ENCODE measurements around the gene BOD1. TPM values are rescaled to one million over a fixed set of nuclear protein-coding genes. Genes with fewer than 3 reads are reported as not detected.

The BOD1 gene
- total and polyA plus RNA-seq, 9 of the 15 experiments (the other 6 are each of a cell fraction or from before 2014, with no cell fraction given), result 10.1 to 31.6 (median 22.6) TPM

DNA sequence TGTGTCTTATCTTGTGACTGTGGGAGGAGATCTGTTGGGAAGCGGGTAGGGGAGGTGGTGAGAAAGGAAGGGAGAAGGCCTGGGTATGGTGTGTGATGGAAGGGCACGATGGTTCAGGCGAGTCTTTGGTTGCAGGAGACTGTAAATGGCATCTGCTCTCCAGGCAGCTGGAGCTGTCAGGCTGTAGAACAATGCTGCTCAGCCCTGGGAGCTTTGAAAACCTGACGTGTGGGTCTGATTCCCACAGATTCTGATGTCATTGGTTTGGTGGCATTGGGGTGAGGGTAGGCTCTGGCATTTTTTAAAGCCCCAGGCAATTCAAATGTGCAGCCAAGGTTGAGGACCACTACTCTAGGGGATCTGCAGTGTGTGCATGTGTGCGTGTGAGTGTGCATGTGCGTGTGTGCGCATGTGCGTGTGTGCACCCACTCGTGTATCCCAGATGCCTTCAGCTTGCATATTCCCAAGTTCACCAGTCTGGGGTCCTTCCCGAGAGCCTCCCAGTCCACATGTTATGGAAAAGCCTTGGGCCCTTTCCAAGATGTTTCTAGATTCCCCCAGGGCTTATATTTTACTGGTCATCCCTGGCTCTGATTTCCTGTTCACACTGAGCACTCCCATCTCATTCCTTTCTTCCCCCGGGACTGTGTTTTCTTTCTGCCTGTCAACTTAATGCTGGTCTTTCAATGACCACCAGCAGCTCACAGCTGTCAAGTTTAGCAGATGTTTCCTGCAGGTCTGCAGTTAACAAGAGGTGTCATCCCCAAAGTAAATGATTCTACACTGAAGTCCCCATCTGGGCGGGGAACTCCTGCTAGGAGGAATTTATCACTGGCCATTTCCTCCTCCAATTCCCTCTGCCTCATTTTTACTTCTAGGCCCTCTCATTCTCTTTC, 34.0 kb downstream of the BOD1 start:
- DNase-seq (ENCODE audit: extremely low read depth in 1 of 4, low spot score in 3 of 4) (no peak), ATAC-seq (no peak), FAIRE-seq (no peak)
- Histone ChIP-seq H2AFZ (ENCODE audit: low read depth, low read length) (no peak overlapping the region), H3K4me2 (ENCODE audit: insufficient read depth, low read length) (no peak overlapping the region), H3K4me3 (no peak overlapping the region), H3K9me3 (replicated peaks; ENCODE audit: control insufficient read depth, insufficient read depth, low read depth, low read length) (no peaks in the 10 kb centered on the region), H4K20me1 (replicated peaks; ENCODE audit: control insufficient read depth, insufficient read depth, low read length) (no peaks in the 10 kb centered on the region), H3K9me1 (ENCODE audit: control insufficient read depth, insufficient read depth, low read length) (no peaks in the 10 kb centered on the region), H3K36me3 (ENCODE audit: control insufficient read depth, insufficient read depth, low read length) (no peaks in the 10 kb centered on the region), H3K27ac (ENCODE audit: extremely low read depth, low read depth, low read length) (no peak overlapping the region), H3K4me1 (replicated peaks in 1 of 2; ENCODE audit: control insufficient read depth in 2 of 2, insufficient read depth in 2 of 2, low read length in 2 of 2) (no peaks in the 10 kb centered on the region), H3K27me3 (ENCODE audit: control insufficient read depth in 2 of 2, insufficient read depth in 2 of 2, low read length in 2 of 2) (peaks cover 0 to 7% of the 10 kb centered on the region in 2 experiments; a peak in 1 of 5 replicates), H3K9ac (ENCODE audit: insufficient read depth in 1 of 2, low read depth in 2 of 2, low read length in 2 of 2) (no peak overlapping the region), H3K79me2 (ENCODE audit: control insufficient read depth, insufficient read depth, low read length) (no peaks in the 10 kb centered on the region)
- ChIA-PET CTCF (ENCODE audit: low intra/inter-chr PET ratio) (interaction anchor here (1.2 kb wide), 1 partner anchor 391 kb away, joined by 5 read pairs; no protein-coding TSS in a partner anchor), POLR2A (interaction anchor here (0.6 to 1.1 kb wide), 5 partner anchors 10 to 1123 kb away, joined by 3 to 4 read pairs (median 3); no protein-coding TSS in a partner anchor)
- in situ Hi-C loops (cut with MboI) (no loop called here), intact Hi-C loops (cut with micrococcal nuclease) (no loop called here)
- TF ChIP-seq DMBX1 (CRISPR knock-in tag; IDR thresholded peaks at IDR 0.05; ENCODE audit: borderline replicate concordance) (no peak), ZNF707 (CRISPR knock-in tag; conservative IDR thresholded peaks at IDR 0.05) (no peak), KAT7 (CRISPR knock-in tag; IDR thresholded peaks at IDR 0.05; ENCODE audit: borderline replicate concordance) (no peak), ARNT (IDR thresholded peaks at IDR 0.05) (no peak), POU5F1 (IDR thresholded peaks at IDR 0.05; ENCODE audit: borderline replicate concordance, low read depth, low read length, partially characterized antibody) (no peak), HDAC8 (tag; IDR thresholded peaks at IDR 0.05) (no peak)
- TF ChIP-seq, protein P1, sequence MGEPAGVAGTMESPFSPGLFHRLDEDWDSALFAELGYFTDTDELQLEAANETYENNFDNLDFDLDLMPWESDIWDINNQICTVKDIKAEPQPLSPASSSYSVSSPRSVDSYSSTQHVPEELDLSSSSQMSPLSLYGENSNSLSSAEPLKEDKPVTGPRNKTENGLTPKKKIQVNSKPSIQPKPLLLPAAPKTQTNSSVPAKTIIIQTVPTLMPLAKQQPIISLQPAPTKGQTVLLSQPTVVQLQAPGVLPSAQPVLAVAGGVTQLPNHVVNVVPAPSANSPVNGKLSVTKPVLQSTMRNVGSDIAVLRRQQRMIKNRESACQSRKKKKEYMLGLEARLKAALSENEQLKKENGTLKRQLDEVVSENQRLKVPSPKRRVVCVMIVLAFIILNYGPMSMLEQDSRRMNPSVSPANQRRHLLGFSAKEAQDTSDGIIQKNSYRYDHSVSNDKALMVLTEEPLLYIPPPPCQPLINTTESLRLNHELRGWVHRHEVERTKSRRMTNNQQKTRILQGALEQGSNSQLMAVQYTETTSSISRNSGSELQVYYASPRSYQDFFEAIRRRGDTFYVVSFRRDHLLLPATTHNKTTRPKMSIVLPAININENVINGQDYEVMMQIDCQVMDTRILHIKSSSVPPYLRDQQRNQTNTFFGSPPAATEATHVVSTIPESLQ (CRISPR knock-in tag; IDR thresholded peaks at IDR 0.05), result no peak
- TF ChIP-seq, protein P2, sequence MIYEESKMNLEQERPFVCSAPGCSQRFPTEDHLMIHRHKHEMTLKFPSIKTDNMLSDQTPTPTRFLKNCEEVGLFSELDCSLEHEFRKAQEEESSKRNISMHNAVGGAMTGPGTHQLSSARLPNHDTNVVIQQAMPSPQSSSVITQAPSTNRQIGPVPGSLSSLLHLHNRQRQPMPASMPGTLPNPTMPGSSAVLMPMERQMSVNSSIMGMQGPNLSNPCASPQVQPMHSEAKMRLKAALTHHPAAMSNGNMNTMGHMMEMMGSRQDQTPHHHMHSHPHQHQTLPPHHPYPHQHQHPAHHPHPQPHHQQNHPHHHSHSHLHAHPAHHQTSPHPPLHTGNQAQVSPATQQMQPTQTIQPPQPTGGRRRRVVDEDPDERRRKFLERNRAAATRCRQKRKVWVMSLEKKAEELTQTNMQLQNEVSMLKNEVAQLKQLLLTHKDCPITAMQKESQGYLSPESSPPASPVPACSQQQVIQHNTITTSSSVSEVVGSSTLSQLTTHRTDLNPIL (CRISPR knock-in tag; IDR thresholded peaks at IDR 0.05), result no peak
- TF ChIP-seq, protein P3, sequence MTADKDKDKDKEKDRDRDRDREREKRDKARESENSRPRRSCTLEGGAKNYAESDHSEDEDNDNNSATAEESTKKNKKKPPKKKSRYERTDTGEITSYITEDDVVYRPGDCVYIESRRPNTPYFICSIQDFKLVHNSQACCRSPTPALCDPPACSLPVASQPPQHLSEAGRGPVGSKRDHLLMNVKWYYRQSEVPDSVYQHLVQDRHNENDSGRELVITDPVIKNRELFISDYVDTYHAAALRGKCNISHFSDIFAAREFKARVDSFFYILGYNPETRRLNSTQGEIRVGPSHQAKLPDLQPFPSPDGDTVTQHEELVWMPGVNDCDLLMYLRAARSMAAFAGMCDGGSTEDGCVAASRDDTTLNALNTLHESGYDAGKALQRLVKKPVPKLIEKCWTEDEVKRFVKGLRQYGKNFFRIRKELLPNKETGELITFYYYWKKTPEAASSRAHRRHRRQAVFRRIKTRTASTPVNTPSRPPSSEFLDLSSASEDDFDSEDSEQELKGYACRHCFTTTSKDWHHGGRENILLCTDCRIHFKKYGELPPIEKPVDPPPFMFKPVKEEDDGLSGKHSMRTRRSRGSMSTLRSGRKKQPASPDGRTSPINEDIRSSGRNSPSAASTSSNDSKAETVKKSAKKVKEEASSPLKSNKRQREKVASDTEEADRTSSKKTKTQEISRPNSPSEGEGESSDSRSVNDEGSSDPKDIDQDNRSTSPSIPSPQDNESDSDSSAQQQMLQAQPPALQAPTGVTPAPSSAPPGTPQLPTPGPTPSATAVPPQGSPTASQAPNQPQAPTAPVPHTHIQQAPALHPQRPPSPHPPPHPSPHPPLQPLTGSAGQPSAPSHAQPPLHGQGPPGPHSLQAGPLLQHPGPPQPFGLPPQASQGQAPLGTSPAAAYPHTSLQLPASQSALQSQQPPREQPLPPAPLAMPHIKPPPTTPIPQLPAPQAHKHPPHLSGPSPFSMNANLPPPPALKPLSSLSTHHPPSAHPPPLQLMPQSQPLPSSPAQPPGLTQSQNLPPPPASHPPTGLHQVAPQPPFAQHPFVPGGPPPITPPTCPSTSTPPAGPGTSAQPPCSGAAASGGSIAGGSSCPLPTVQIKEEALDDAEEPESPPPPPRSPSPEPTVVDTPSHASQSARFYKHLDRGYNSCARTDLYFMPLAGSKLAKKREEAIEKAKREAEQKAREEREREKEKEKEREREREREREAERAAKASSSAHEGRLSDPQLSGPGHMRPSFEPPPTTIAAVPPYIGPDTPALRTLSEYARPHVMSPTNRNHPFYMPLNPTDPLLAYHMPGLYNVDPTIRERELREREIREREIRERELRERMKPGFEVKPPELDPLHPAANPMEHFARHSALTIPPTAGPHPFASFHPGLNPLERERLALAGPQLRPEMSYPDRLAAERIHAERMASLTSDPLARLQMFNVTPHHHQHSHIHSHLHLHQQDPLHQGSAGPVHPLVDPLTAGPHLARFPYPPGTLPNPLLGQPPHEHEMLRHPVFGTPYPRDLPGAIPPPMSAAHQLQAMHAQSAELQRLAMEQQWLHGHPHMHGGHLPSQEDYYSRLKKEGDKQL (CRISPR knock-in tag; IDR thresholded peaks at IDR 0.05; ENCODE audit: borderline replicate concordance), result no peak
- no TSS peak for BruUV-seq (replicated peaks)
- 8% methylated on average over 12 of the region's 12 CpGs for WGBS (ENCODE audit: insufficient coverage, low coverage, missing lambda C conversion rate)

Data from K562 (cell line).